ENCODE data around the gene DOCK7.

DOCK7 gene

GRCh38 chr1:62608905-62609304, 79.3 kb downstream of the DOCK7 start:
- H3K4me1 ChIP-seq (ENCODE audit: insufficient read depth, low read length): no peaks in the 10 kb centered on the region
- no peaks in the 10 kb centered on the region for H3K27me3 ChIP-seq (ENCODE audit: insufficient read depth, low read length)
- H3K9ac ChIP-seq (ENCODE audit: low read depth, low read length): no peak overlapping the region
- peaks cover 6% of the 10 kb centered on the region; the same call in 1 of the 2 replicates for H3K9me3 ChIP-seq (ENCODE audit: insufficient read depth, low read depth, low read length)
- H3K36me3 ChIP-seq (ENCODE audit: insufficient read depth, low read length): peaks cover 10% of the 10 kb centered on the region; the same call in 1 of the 2 replicates
- H3K27ac ChIP-seq (ENCODE audit: low read depth, low read length): no peak overlapping the region
- H3K4me3 ChIP-seq (ENCODE audit: low read length): no peak overlapping the region

- Histone ChIP-seq H3K4me1 (ENCODE audit: insufficient read depth, low read length) (no peaks in the 10 kb centered on the region), H3K27ac (ENCODE audit: low read depth, low read length) (no peak overlapping the region), H3K9ac (ENCODE audit: low read depth, low read length) (no peak overlapping the region), H3K27me3 (ENCODE audit: insufficient read depth, low read length) (no peaks in the 10 kb centered on the region), H3K36me3 (ENCODE audit: insufficient read depth, low read length) (no peaks in the 10 kb centered on the region), H3K4me3 (ENCODE audit: low read length) (no peak overlapping the region), H3K9me3 (ENCODE audit: insufficient read depth, low read depth, low read length) (no peaks in the 10 kb centered on the region)
- 93% methylated on average over 2 of the region's 2 CpGs for WGBS
These were observed 86.7 kb downstream of the DOCK7 start for GRCh38 chr1:62601457-62601856.

GRCh38 chr1:62599044-62599443, 89.1 kb downstream of the DOCK7 start:
- Histone ChIP-seq H3K36me3 (ENCODE audit: insufficient read depth, low read length) (no peaks in the 10 kb centered on the region), H3K4me3 (ENCODE audit: low read length) (no peak overlapping the region), H3K9me3 (ENCODE audit: insufficient read depth, low read depth, low read length) (no peaks in the 10 kb centered on the region), H3K27me3 (ENCODE audit: insufficient read depth, low read length) (no peaks in the 10 kb centered on the region), H3K9ac (ENCODE audit: low read depth, low read length) (no peak overlapping the region), H3K4me1 (ENCODE audit: insufficient read depth, low read length) (no peaks in the 10 kb centered on the region), H3K27ac (ENCODE audit: low read depth, low read length) (no peak overlapping the region)
- WGBS: 94% methylated on average over 5 of the region's 5 CpGs

GRCh38 chr1:62597281-62597680, 90.9 kb downstream of the DOCK7 start, which contains the start of gene ANGPTL3:
TSS of gene ANGPTL3 (plus strand) at chr1:62597520. CDS start at chr1:62597567, 47 bp downstream.
- Histone ChIP-seq H3K4me3 (ENCODE audit: low read length) (no peak within 1 kb of the TSS), H3K27ac (ENCODE audit: low read depth, low read length) (no peak within 1 kb of the TSS), H3K9ac (ENCODE audit: low read depth, low read length) (no peak within 1 kb of the TSS), H3K4me1 (ENCODE audit: insufficient read depth, low read length) (no peaks in the 10 kb centered on the region), H3K27me3 (ENCODE audit: insufficient read depth, low read length) (no peaks in the 10 kb centered on the region), H3K9me3 (ENCODE audit: insufficient read depth, low read depth, low read length) (no peaks in the 10 kb centered on the region), H3K36me3 (ENCODE audit: insufficient read depth, low read length) (no peaks in the 10 kb centered on the region)
- 95% methylated on average over 1 of the region's 3 CpGs for WGBS

- H3K9me3 ChIP-seq (ENCODE audit: insufficient read depth, low read depth, low read length): no peaks in the 10 kb centered on the region
- H3K4me1 ChIP-seq (ENCODE audit: insufficient read depth, low read length): no peaks in the 10 kb centered on the region
- no peaks in the 10 kb centered on the region for H3K36me3 ChIP-seq (ENCODE audit: insufficient read depth, low read length)
- WGBS: 94% methylated on average over 3 of the region's 3 CpGs
- no peak overlapping the region for H3K9ac ChIP-seq (ENCODE audit: low read depth, low read length)
- H3K27me3 ChIP-seq (ENCODE audit: insufficient read depth, low read length): no peaks in the 10 kb centered on the region
- no peak overlapping the region for H3K27ac ChIP-seq (ENCODE audit: low read depth, low read length)
- H3K4me3 ChIP-seq (ENCODE audit: low read length): no peak overlapping the region
These were observed 92.5 kb downstream of the DOCK7 start for GRCh38 chr1:62595647-62596046.

- Histone ChIP-seq H3K9me3 (ENCODE audit: insufficient read depth, low read depth, low read length) (no peaks in the 10 kb centered on the region), H3K4me3 (ENCODE audit: low read length) (no peak overlapping the region), H3K9ac (ENCODE audit: low read depth, low read length) (no peak overlapping the region), H3K36me3 (ENCODE audit: insufficient read depth, low read length) (no peaks in the 10 kb centered on the region), H3K4me1 (ENCODE audit: insufficient read depth, low read length) (no peaks in the 10 kb centered on the region), H3K27ac (ENCODE audit: low read depth, low read length) (no peak overlapping the region), H3K27me3 (ENCODE audit: insufficient read depth, low read length) (no peaks in the 10 kb centered on the region)
- WGBS: 83% methylated on average over 1 of the region's 2 CpGs
These were observed 94.3 kb downstream of the DOCK7 start for GRCh38 chr1:62593825-62594394.

- Histone ChIP-seq H3K4me3 (ENCODE audit: low read length) (no peak overlapping the region), H3K36me3 (ENCODE audit: insufficient read depth, low read length) (no peaks in the 10 kb centered on the region), H3K27me3 (ENCODE audit: insufficient read depth, low read length) (no peaks in the 10 kb centered on the region), H3K9ac (ENCODE audit: low read depth, low read length) (no peak overlapping the region), H3K9me3 (ENCODE audit: insufficient read depth, low read depth, low read length) (no peaks in the 10 kb centered on the region), H3K4me1 (ENCODE audit: insufficient read depth, low read length) (peaks cover 9% of the 10 kb centered on the region), H3K27ac (ENCODE audit: low read depth, low read length) (no peak overlapping the region)
- WGBS: 100% methylated on average over 1 of the region's 1 CpG
These were observed 97.2 kb downstream of the DOCK7 start for GRCh38 chr1:62590970-62591368.

GRCh38 chr1:62590255-62590969, 97.8 kb downstream of the DOCK7 start:
- Histone ChIP-seq H3K9ac (ENCODE audit: low read depth, low read length) (no peak overlapping the region), H3K9me3 (ENCODE audit: insufficient read depth, low read depth, low read length) (no peaks in the 10 kb centered on the region), H3K27me3 (ENCODE audit: insufficient read depth, low read length) (no peaks in the 10 kb centered on the region), H3K27ac (ENCODE audit: low read depth, low read length) (no peak overlapping the region), H3K36me3 (ENCODE audit: insufficient read depth, low read length) (no peaks in the 10 kb centered on the region), H3K4me3 (ENCODE audit: low read length) (no peak overlapping the region), H3K4me1 (ENCODE audit: insufficient read depth, low read length) (peaks cover 14% of the 10 kb centered on the region)
- WGBS: 89% methylated on average over 4 of the region's 4 CpGs

- Histone ChIP-seq H3K4me3 (ENCODE audit: low read length) (no peak overlapping the region), H3K4me1 (ENCODE audit: insufficient read depth, low read length) (peaks cover 20% of the 10 kb centered on the region), H3K9me3 (ENCODE audit: insufficient read depth, low read depth, low read length) (no peaks in the 10 kb centered on the region), H3K27me3 (ENCODE audit: insufficient read depth, low read length) (no peaks in the 10 kb centered on the region), H3K27ac (ENCODE audit: low read depth, low read length) (no peak overlapping the region), H3K36me3 (ENCODE audit: insufficient read depth, low read length) (no peaks in the 10 kb centered on the region), H3K9ac (ENCODE audit: low read depth, low read length) (no peak overlapping the region)
- 93% methylated on average over 3 of the region's 3 CpGs for WGBS
These were observed 98.9 kb downstream of the DOCK7 start for GRCh38 chr1:62589321-62589720.

- no peaks in the 10 kb centered on the region for H3K36me3 ChIP-seq (ENCODE audit: insufficient read depth, low read length)
- no peak overlapping the region for H3K4me3 ChIP-seq (ENCODE audit: low read length)
- no peaks in the 10 kb centered on the region for H3K9me3 ChIP-seq (ENCODE audit: insufficient read depth, low read depth, low read length)
- H3K9ac ChIP-seq (ENCODE audit: low read depth, low read length): no peak overlapping the region
- H3K27ac ChIP-seq (ENCODE audit: low read depth, low read length): no peak overlapping the region
- peaks cover 20% of the 10 kb centered on the region for H3K4me1 ChIP-seq (ENCODE audit: insufficient read depth, low read length)
- no peaks in the 10 kb centered on the region for H3K27me3 ChIP-seq (ENCODE audit: insufficient read depth, low read length)
These were observed 100.2 kb downstream of the DOCK7 start for GRCh38 chr1:62588000-62588399.

GRCh38 chr1:62585469-62586155, 102.6 kb downstream of the DOCK7 start:
- WGBS: 17% methylated on average over 1 of the region's 1 CpG
- no peaks in the 10 kb centered on the region for H3K9me3 ChIP-seq (ENCODE audit: insufficient read depth, low read depth, low read length)
- no peaks in the 10 kb centered on the region for H3K36me3 ChIP-seq (ENCODE audit: insufficient read depth, low read length)
- H3K4me3 ChIP-seq (ENCODE audit: low read length): no peak overlapping the region
- no peaks in the 10 kb centered on the region for H3K27me3 ChIP-seq (ENCODE audit: insufficient read depth, low read length)
- peak overlapping the region; percentile 74; the same call in 1 of the 2 replicates for H3K27ac ChIP-seq (ENCODE audit: low read depth, low read length)
- peaks cover 20% of the 10 kb centered on the region for H3K4me1 ChIP-seq (ENCODE audit: insufficient read depth, low read length)
- no peak overlapping the region for H3K9ac ChIP-seq (ENCODE audit: low read depth, low read length)
